Smooth muscle cell (in vitro differentiated cells): ENCODE results near the gene SIGMAR1. TPM values are rescaled to one million over a fixed set of nuclear protein-coding genes. Genes with fewer than 3 reads are reported as not detected.

ENCODE experiments used
- DNase-seq: peaks from one replicate; lab custom pipeline; 2025; ENCODE audit not compliant: unreplicated experiment; lab: John Stamatoyannopoulos, UW
- H2AFZ ChIP-seq: fragments of 200-600 bp; sonication (generic); 2 replicates; pipeline ENCODE4 v1.6.0; 2016; ENCODE audit warnings: antibody characterized with exemption, low read depth, mild to moderate bottlenecking
- H3F3A ChIP-seq: fragments of 200-600 bp; sonication (generic); 2 replicates; pipeline ENCODE4 v1.6.0; 2017; ENCODE audit warnings: antibody characterized with exemption, low read depth
- H3K27ac ChIP-seq: fragments of 200-600 bp; sonication (generic); 2 replicates; pipeline ENCODE4 v1.5.1; 2016; ENCODE audit warnings: low read depth, mild to moderate bottlenecking
- H3K27me3 ChIP-seq: fragments of 200-600 bp; sonication (generic); 2 replicates; pipeline ENCODE4 v1.6.1; 2016; ENCODE audit warnings: low read depth, mild to moderate bottlenecking
- H3K36me3 ChIP-seq: fragments of 200-600 bp; sonication (generic); 2 replicates; pipeline ENCODE4 v1.5.1; 2016; ENCODE audit warnings: low read depth
- H3K4me1 ChIP-seq: fragments of 200-600 bp; sonication (generic); 2 replicates; pipeline ENCODE4 v1.5.1; 2016; ENCODE audit warnings: low read depth
- H3K4me2 ChIP-seq: fragments of 200-600 bp; sonication (generic); 2 replicates; pipeline ENCODE4 v1.6.0; 2016; ENCODE audit warnings: mild to moderate bottlenecking
- H3K4me3 ChIP-seq: fragments of 200-600 bp; sonication (generic); 2 replicates; pipeline ENCODE4 v1.5.1; 2016; ENCODE audit warnings: mild to moderate bottlenecking
- H3K79me2 ChIP-seq: fragments of 200-600 bp; sonication (generic); 2 replicates; pipeline ENCODE4 v1.6.0; 2016; ENCODE audit warnings: low read depth, mild to moderate bottlenecking
- H3K9ac ChIP-seq: fragments of 200-600 bp; sonication (generic); 2 replicates; pipeline ENCODE4 v1.6.0; 2016; ENCODE audit warnings: low read depth
- H3K9me3 ChIP-seq: fragments of 200-600 bp; sonication (generic); replicated peaks from 2 replicates; pipeline ENCODE4 v1.5.1; 2016; ENCODE audit warnings: low read depth
- H4K20me1 ChIP-seq: fragments of 200-600 bp; sonication (generic); 2 replicates; pipeline ENCODE4 v1.6.0; 2016; ENCODE audit warnings: low read depth
- WGBS: methylation state at CpG from one replicate; pipeline ENCODE4 v1.1.7; 2016; ENCODE audit warnings: low lambda C conversion rate; 5-methylcytosine and 5-hydroxymethylcytosine counted together
- polyA plus RNA-seq: library from polyadenylated mRNA; unstranded; fragments of >200 nt; fragmentation: Nextera tagmentation; extraction: Ambion mirVana; gene quantifications from 2 replicates; pipeline ENCODE4 v1.2.1, GENCODE V29; 2016
- total RNA-seq: library from RNA; depleted of rRNA; stranded (reverse); fragments of >200 nt; gene quantifications from 2 replicates; pipeline ENCODE4 v1.2.3, GENCODE V29; 2014
- TF ChIP-seq, protein P1 (sequence below): fragments of 200-600 bp; sonication (generic); IDR thresholded peaks from 2 replicates; pipeline ENCODE4 v1.5.1; 2017; ENCODE audit warnings: borderline replicate concordance, mild to moderate bottlenecking, antibody characterized with exemption; ENCODE audit not compliant: insufficient read depth, poor library complexity, severe bottlenecking

Gene SIGMAR1
- total and polyA plus RNA-seq, 2 experiments from 2014 or later: 105 to 192 TPM

DNA sequence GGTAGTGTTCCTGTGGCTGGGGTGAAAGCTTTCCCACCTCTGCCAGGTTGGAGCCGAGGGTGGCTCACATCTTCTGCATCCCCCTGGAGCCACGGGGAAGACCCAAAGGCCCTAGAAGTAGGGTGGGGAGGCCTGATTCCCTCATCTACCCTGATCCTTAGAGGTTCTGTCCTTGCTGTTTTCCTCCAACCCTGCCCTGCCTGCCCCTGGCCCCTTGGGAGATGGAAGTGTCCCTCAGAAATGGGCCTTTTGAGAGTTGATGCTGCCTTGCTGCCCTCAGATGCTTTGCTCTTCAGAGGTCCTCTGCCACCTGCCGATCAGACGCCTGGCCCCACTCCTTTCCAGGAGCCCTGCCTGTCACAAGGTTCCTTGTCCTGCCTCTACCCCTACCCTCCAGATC lies 47.2 kb upstream of the SIGMAR1 start:
- Histone ChIP-seq H3F3A (no peaks in the 10 kb centered on the region), H3K27me3 (no peaks in the 10 kb centered on the region), H3K9me3 (no peaks in the 10 kb centered on the region), H3K36me3 (no peaks in the 10 kb centered on the region), H3K4me2 (no peak overlapping the region), H3K79me2 (no peaks in the 10 kb centered on the region), H3K27ac (no peak overlapping the region), H4K20me1 (no peaks in the 10 kb centered on the region), H3K4me3 (no peak overlapping the region), H2AFZ (no peak overlapping the region), H3K9ac (no peak overlapping the region), H3K4me1 (no peaks in the 10 kb centered on the region)
- 100% methylated on average over 4 of the region's 4 CpGs for WGBS
- DNase-seq: no peak
- TF ChIP-seq, protein P1, sequence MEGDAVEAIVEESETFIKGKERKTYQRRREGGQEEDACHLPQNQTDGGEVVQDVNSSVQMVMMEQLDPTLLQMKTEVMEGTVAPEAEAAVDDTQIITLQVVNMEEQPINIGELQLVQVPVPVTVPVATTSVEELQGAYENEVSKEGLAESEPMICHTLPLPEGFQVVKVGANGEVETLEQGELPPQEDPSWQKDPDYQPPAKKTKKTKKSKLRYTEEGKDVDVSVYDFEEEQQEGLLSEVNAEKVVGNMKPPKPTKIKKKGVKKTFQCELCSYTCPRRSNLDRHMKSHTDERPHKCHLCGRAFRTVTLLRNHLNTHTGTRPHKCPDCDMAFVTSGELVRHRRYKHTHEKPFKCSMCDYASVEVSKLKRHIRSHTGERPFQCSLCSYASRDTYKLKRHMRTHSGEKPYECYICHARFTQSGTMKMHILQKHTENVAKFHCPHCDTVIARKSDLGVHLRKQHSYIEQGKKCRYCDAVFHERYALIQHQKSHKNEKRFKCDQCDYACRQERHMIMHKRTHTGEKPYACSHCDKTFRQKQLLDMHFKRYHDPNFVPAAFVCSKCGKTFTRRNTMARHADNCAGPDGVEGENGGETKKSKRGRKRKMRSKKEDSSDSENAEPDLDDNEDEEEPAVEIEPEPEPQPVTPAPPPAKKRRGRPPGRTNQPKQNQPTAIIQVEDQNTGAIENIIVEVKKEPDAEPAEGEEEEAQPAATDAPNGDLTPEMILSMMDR: no peak

DNA sequence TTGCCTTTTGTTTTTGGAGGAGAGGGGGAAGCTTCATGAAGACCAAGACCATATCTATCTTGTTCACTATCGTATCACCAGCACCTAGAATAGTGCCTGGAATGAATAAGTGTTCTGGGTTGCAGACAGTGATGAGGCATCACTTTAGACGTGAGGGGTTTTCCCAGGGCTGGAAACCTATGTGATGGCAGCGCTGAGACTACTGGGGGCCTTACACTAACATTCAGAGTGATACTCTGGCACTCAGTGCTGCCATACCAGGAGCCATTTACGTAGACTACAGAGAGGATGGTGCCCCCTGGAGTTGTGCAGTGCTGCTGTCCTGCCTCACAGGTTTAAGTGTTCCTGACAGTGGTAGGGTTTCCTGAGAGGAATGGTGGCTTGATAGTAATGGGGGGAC lies 46.6 kb upstream of the SIGMAR1 start:
- Histone ChIP-seq H2AFZ (no peak overlapping the region), H3K4me2 (no peak overlapping the region), H3K9me3 (no peaks in the 10 kb centered on the region), H3K79me2 (no peaks in the 10 kb centered on the region), H4K20me1 (no peaks in the 10 kb centered on the region), H3K9ac (no peak overlapping the region), H3K4me1 (no peaks in the 10 kb centered on the region), H3K36me3 (no peaks in the 10 kb centered on the region), H3K4me3 (no peak overlapping the region), H3K27ac (no peak overlapping the region), H3K27me3 (no peaks in the 10 kb centered on the region), H3F3A (no peaks in the 10 kb centered on the region)
- DNase-seq: no peak
- TF ChIP-seq, protein P1: no peak
- WGBS: 96% methylated on average over 4 of the region's 4 CpGs

DNA sequence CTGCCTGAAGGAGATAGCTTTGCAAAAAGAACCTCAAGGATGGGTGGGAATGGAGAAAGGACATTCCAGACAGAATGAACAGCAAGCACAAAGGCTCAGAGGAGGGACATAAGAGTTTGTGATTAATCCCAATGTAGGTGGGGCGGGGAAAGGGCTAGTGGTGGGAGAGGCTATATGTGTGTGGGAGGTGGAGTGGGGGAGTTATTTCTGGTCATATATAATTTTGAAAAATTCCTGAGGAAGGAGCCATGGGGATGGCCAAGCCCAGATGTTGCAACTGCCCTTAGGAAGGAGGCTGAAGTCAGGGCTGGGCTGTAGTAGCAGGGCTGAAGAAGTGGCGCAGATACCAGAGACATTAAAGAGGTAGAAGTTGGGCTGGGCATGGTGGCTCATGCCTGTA lies 38.3 kb upstream of the SIGMAR1 start:
- H3K9me3 ChIP-seq: no peaks in the 10 kb centered on the region
- no peak overlapping the region for H2AFZ ChIP-seq
- H3F3A ChIP-seq: no peaks in the 10 kb centered on the region
- H3K36me3 ChIP-seq: no peaks in the 10 kb centered on the region
- no peaks in the 10 kb centered on the region for H3K4me1 ChIP-seq
- H3K79me2 ChIP-seq: no peaks in the 10 kb centered on the region
- H3K4me3 ChIP-seq: no peak overlapping the region
- no peak for DNase-seq
- TF ChIP-seq, protein P1: no peak
- no peaks in the 10 kb centered on the region for H3K27me3 ChIP-seq
- no peaks in the 10 kb centered on the region for H4K20me1 ChIP-seq
- no peak overlapping the region for H3K27ac ChIP-seq
- WGBS: 98% methylated on average over 2 of the region's 2 CpGs
- H3K4me2 ChIP-seq: no peak overlapping the region
- H3K9ac ChIP-seq: no peak overlapping the region

DNA sequence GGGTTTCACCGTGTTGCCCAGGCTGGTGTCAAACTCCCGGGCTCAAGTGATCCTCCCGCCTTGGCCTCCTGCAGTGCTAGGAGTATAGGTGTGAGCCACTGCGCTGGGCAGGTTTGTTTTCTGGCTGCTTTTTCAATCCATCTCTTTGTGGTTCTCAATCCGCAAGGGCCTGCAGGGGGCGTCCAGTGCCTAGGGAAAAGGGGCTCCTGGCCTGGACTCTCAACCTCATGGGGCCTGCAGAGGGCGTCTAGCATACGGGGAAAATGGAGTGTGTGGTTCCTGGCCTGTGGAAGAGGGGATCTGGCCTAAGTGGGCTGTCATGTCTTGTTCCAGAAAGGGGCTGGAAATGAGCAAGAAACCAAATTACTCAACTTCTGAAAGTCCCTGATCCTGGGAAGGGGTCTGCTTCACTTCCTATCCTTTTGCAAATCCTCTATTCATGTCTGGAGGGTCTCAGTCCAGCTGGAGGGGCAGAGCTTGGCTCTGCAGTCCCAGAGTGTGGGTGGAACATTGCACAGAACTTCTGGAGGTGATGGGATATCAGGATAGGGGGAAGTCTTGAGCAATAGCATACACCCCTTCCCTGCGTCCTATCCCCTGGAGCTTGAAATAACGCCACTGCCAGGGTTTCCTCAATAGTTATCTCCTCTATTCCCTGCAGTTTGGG lies 37.6 kb upstream of the SIGMAR1 start:
- H3K79me2 ChIP-seq: no peaks in the 10 kb centered on the region

More for the DNA sequence above, 37.6 kb upstream of the SIGMAR1 start:
- no peak overlapping the region for H3K27ac ChIP-seq
- no peak overlapping the region for H3K4me3 ChIP-seq
- H3K27me3 ChIP-seq: no peaks in the 10 kb centered on the region
- H3K9me3 ChIP-seq: no peaks in the 10 kb centered on the region
- TF ChIP-seq, protein P1: peak; percentile 54
- no peak overlapping the region for H2AFZ ChIP-seq
- H3K36me3 ChIP-seq: no peaks in the 10 kb centered on the region
- H3K9ac ChIP-seq: no peak overlapping the region
- H4K20me1 ChIP-seq: no peaks in the 10 kb centered on the region
- H3K4me2 ChIP-seq: no peak overlapping the region
- H3K4me1 ChIP-seq: no peaks in the 10 kb centered on the region
- 31% methylated on average over 10 of the region's 10 CpGs for WGBS
- H3F3A ChIP-seq: no peaks in the 10 kb centered on the region
- DNase-seq: no peak
